GM23338 (cell line): ENCODE measurements around the gene APC2. TPM values are rescaled to one million over a fixed set of nuclear protein-coding genes. Genes with fewer than 3 reads are reported as not detected.
A peak's percentile ranks its signal among the peaks of the same experiment; 100 is the strongest.

ENCODE experiments used
- ATAC-seq: fragments of 200-7000 bp; cut with Tn5 transposase; 3 replicates; pipeline ENCODE4 v1.9.1; 2020
- DNase-seq: peaks from one replicate; pipeline ENCODE4 v3.0.0-alpha.2; 2015; ENCODE audit warnings: low spot score
- H2AFZ ChIP-seq: fragments of 200-600 bp; sonication (generic); 2 replicates; pipeline ENCODE4 v1.8.0; 2016; ENCODE audit warnings: antibody characterized with exemption, mild to moderate bottlenecking, moderate library complexity
- H3F3A ChIP-seq: fragments of 200-600 bp; sonication (generic); replicated peaks from 2 replicates; pipeline ENCODE4 v1.8.0; 2017; ENCODE audit warnings: antibody characterized with exemption, mixed run types, low read depth
- H3K27ac ChIP-seq: fragments of 200-600 bp; sonication (generic); 2 replicates; pipeline ENCODE4 v1.6.1; 2016; ENCODE audit warnings: low read depth
- H3K27me3 ChIP-seq: fragments of 200-600 bp; sonication (generic); 2 replicates; pipeline ENCODE4 v1.8.0; 2016; ENCODE audit warnings: mild to moderate bottlenecking, mixed run types, moderate library complexity; ENCODE audit not compliant: insufficient read depth
- H3K36me3 ChIP-seq: fragments of 200-600 bp; sonication (generic); 2 replicates; pipeline ENCODE4 v1.8.0; 2016; ENCODE audit warnings: mild to moderate bottlenecking; ENCODE audit not compliant: insufficient read depth
- H3K4me1 ChIP-seq: fragments of 200-600 bp; sonication (generic); 2 replicates; pipeline ENCODE4 v1.8.0; 2016; ENCODE audit warnings: mild to moderate bottlenecking, moderate library complexity; ENCODE audit not compliant: insufficient read depth
- H3K4me2 ChIP-seq: fragments of 200-600 bp; sonication (generic); 2 replicates; pipeline ENCODE4 v1.7.1; 2017; ENCODE audit warnings: mixed run types
- H3K4me3 ChIP-seq: fragments of 200-600 bp; sonication (generic); 2 replicates; pipeline ENCODE4 v1.6.1; 2016; ENCODE audit warnings: mixed run types
- H3K79me2 ChIP-seq: fragments of 200-600 bp; sonication (generic); replicated peaks from 2 replicates; pipeline ENCODE4 v1.8.0; 2017; ENCODE audit warnings: mild to moderate bottlenecking; ENCODE audit not compliant: insufficient read depth
- H3K9me2 ChIP-seq: fragments of 200-600 bp; sonication (generic); 2 replicates; pipeline ENCODE4 v1.8.0; 2017; ENCODE audit not compliant: insufficient read depth
- H4K20me1 ChIP-seq: fragments of 200-600 bp; sonication (generic); replicated peaks from 2 replicates; pipeline ENCODE4 v1.8.0; 2017; ENCODE audit warnings: mild to moderate bottlenecking; ENCODE audit not compliant: insufficient read depth
- H3K27ac Mint-ChIP-seq: 2 replicates; pipeline ENCODE4 v1.8.0; 2020; ENCODE audit warnings: inconsistent platforms, mild to moderate bottlenecking, moderate library complexity, mixed read lengths
- H3K27me3 Mint-ChIP-seq: 3 replicates; pipeline ENCODE4 v1.8.0; 2022; ENCODE audit warnings: low read depth, mild to moderate bottlenecking, moderate library complexity, mixed read lengths, inconsistent platforms; ENCODE audit not compliant: insufficient read depth, poor library complexity
- H3K36me3 Mint-ChIP-seq: 3 replicates; pipeline ENCODE4 v1.8.0; 2021; ENCODE audit warnings: low read depth, mild to moderate bottlenecking, inconsistent platforms, moderate library complexity, mixed read lengths
- H3K4me1 Mint-ChIP-seq: 3 replicates; pipeline ENCODE4 v1.8.0; 2020; ENCODE audit warnings: mild to moderate bottlenecking, inconsistent platforms, mixed read lengths
- H3K4me3 Mint-ChIP-seq: 3 replicates; pipeline ENCODE4 v1.8.0; 2021; ENCODE audit warnings: moderate library complexity, mild to moderate bottlenecking, inconsistent platforms, mixed read lengths
- H3K9me3 Mint-ChIP-seq: 3 replicates; pipeline ENCODE4 v1.8.0; 2020; ENCODE audit warnings: moderate library complexity, mild to moderate bottlenecking, inconsistent platforms, mixed read lengths
- CREB1 ChIP-seq: fragments of 250-450 bp; sonication (Bioruptor Pico); IDR thresholded peaks from 2 replicates; pipeline ENCODE4 v1.5.0; 2020; ENCODE audit warnings: low read depth, mild to moderate bottlenecking, moderate library complexity
- ETS1 ChIP-seq: IDR thresholded peaks from 2 replicates; pipeline ENCODE4 v1.6.1; 2016; ENCODE audit warnings: antibody characterized with exemption
- EZH2 ChIP-seq: fragments of 200-600 bp; sonication (generic); IDR thresholded peaks from one replicate; pipeline ENCODE4 v1.8.0; 2017; ENCODE audit warnings: antibody characterized with exemption, mild to moderate bottlenecking, low read depth; ENCODE audit not compliant: unreplicated experiment
- EZH2phosphoT487 ChIP-seq: fragments of 200-600 bp; sonication (generic); IDR thresholded peaks from one replicate; pipeline ENCODE4 v1.8.1; 2018; ENCODE audit warnings: antibody characterized with exemption; ENCODE audit not compliant: unreplicated experiment
- JUNB ChIP-seq: IDR thresholded peaks from one replicate; pipeline ENCODE4 v1.6.1; 2016; ENCODE audit warnings: antibody characterized with exemption; ENCODE audit not compliant: unreplicated experiment
- NANOG ChIP-seq: IDR thresholded peaks from 2 replicates; pipeline ENCODE4 v1.6.1; 2016; ENCODE audit warnings: antibody characterized with exemption, borderline replicate concordance
- POLR2AphosphoS5 ChIP-seq: IDR thresholded peaks from 2 replicates; pipeline ENCODE4 v1.6.1; 2016; ENCODE audit warnings: antibody characterized with exemption, low read depth
- STAT1 ChIP-seq: IDR thresholded peaks from one replicate; pipeline ENCODE4 v1.6.1; 2016; ENCODE audit warnings: antibody characterized with exemption; ENCODE audit not compliant: unreplicated experiment
- ZNF114 ChIP-seq: fragments of 250-450 bp; sonication (Bioruptor Pico); IDR thresholded peaks from 2 replicates; pipeline ENCODE4 v1.5.0; 2020; ENCODE audit warnings: mild to moderate bottlenecking, moderate library complexity
- ZNF331 ChIP-seq: fragments of 250-450 bp; sonication (Bioruptor Pico); IDR thresholded peaks from 2 replicates; pipeline ENCODE4 v1.5.0; 2020; ENCODE audit warnings: low read depth, mild to moderate bottlenecking, moderate library complexity
- polyA plus RNA-seq: library from polyadenylated mRNA; unstranded; fragments of >200 nt; fragmentation: Nextera tagmentation; extraction: Ambion mirVana; gene quantifications from 2 replicates; pipeline ENCODE4 v1.2.1, GENCODE V29; 2016
- total RNA-seq: library from RNA; depleted of rRNA; stranded (reverse); fragments of >200 nt; shearing (Covaris generic); gene quantifications from 2 replicates; pipeline ENCODE4 v1.2.3, GENCODE V29; 2014
- TF ChIP-seq, protein P1 (sequence below): IDR thresholded peaks from one replicate; pipeline ENCODE4 v1.6.1; 2018; ENCODE audit warnings: antibody characterized with exemption; ENCODE audit not compliant: unreplicated experiment
- TF ChIP-seq, protein P2 (sequence below), 2 experiments: fragments of 200-600 bp in 1 of 2; sonication (generic) in 1 of 2; conservative IDR thresholded peaks; 2 replicates each; pipeline versions ENCODE4 v1.5.1 to v1.6.1; 2016 to 2017; ENCODE audit warnings: antibody characterized with exemption in 2 of 2, low read depth in 2 of 2, mild to moderate bottlenecking in 2 of 2, moderate library complexity in 1 of 2
- TF ChIP-seq, protein P3 (sequence below): fragments of 250-450 bp; sonication (Bioruptor Pico); IDR thresholded peaks from 2 replicates; pipeline ENCODE4 v1.5.0; 2020; ENCODE audit warnings: mild to moderate bottlenecking, moderate library complexity

Gene APC2
- total and polyA plus RNA-seq, 2 experiments from 2014 or later: 1.4 to 18.3 TPM

- Histone ChIP-seq H3K9me2 (no peaks in the 10 kb centered on the region), H3K36me3 (no peaks in the 10 kb centered on the region), H3K4me2 (peak overlapping the region; percentile 71), H3F3A (0 out of 2 replicates have a peak, but pooled peaks cover 8% of the 10 kb centered on the region), H4K20me1 (no peaks in the 10 kb centered on the region), H3K4me1 (0 out of 2 replicates have a peak, but pooled peaks cover 5% of the 10 kb centered on the region), H3K27ac (no peak overlapping the region), H3K4me3 (peak overlapping the region; percentile 43), H3K27me3 (peaks cover 13% of the 10 kb centered on the region), H3K79me2 (no peaks in the 10 kb centered on the region), H2AFZ (peak overlapping the region; percentile 90)
- no peaks in the 10 kb centered on the region; the same call in 2 of the 3 replicates for H3K36me3 Mint-ChIP-seq
- TF ChIP-seq JUNB (no peak), EZH2phosphoT487 (no peak), ETS1 (no peak), POLR2AphosphoS5 (no peak), ZNF114 (CRISPR knock-in tag) (no peak), EZH2 (no peak), STAT1 (no peak), ZNF331 (CRISPR knock-in tag) (no peak), NANOG (no peak), CREB1 (CRISPR knock-in tag) (peak; percentile 78)
- TF ChIP-seq, protein P1, sequence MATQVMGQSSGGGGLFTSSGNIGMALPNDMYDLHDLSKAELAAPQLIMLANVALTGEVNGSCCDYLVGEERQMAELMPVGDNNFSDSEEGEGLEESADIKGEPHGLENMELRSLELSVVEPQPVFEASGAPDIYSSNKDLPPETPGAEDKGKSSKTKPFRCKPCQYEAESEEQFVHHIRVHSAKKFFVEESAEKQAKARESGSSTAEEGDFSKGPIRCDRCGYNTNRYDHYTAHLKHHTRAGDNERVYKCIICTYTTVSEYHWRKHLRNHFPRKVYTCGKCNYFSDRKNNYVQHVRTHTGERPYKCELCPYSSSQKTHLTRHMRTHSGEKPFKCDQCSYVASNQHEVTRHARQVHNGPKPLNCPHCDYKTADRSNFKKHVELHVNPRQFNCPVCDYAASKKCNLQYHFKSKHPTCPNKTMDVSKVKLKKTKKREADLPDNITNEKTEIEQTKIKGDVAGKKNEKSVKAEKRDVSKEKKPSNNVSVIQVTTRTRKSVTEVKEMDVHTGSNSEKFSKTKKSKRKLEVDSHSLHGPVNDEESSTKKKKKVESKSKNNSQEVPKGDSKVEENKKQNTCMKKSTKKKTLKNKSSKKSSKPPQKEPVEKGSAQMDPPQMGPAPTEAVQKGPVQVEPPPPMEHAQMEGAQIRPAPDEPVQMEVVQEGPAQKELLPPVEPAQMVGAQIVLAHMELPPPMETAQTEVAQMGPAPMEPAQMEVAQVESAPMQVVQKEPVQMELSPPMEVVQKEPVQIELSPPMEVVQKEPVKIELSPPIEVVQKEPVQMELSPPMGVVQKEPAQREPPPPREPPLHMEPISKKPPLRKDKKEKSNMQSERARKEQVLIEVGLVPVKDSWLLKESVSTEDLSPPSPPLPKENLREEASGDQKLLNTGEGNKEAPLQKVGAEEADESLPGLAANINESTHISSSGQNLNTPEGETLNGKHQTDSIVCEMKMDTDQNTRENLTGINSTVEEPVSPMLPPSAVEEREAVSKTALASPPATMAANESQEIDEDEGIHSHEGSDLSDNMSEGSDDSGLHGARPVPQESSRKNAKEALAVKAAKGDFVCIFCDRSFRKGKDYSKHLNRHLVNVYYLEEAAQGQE: no peak
- TF ChIP-seq, protein P2, sequence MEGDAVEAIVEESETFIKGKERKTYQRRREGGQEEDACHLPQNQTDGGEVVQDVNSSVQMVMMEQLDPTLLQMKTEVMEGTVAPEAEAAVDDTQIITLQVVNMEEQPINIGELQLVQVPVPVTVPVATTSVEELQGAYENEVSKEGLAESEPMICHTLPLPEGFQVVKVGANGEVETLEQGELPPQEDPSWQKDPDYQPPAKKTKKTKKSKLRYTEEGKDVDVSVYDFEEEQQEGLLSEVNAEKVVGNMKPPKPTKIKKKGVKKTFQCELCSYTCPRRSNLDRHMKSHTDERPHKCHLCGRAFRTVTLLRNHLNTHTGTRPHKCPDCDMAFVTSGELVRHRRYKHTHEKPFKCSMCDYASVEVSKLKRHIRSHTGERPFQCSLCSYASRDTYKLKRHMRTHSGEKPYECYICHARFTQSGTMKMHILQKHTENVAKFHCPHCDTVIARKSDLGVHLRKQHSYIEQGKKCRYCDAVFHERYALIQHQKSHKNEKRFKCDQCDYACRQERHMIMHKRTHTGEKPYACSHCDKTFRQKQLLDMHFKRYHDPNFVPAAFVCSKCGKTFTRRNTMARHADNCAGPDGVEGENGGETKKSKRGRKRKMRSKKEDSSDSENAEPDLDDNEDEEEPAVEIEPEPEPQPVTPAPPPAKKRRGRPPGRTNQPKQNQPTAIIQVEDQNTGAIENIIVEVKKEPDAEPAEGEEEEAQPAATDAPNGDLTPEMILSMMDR (conservative IDR thresholded peaks at IDR 0.05; ENCODE audit: low read depth in 2 of 2): peak; percentile 63 to 85
- TF ChIP-seq, protein P3, sequence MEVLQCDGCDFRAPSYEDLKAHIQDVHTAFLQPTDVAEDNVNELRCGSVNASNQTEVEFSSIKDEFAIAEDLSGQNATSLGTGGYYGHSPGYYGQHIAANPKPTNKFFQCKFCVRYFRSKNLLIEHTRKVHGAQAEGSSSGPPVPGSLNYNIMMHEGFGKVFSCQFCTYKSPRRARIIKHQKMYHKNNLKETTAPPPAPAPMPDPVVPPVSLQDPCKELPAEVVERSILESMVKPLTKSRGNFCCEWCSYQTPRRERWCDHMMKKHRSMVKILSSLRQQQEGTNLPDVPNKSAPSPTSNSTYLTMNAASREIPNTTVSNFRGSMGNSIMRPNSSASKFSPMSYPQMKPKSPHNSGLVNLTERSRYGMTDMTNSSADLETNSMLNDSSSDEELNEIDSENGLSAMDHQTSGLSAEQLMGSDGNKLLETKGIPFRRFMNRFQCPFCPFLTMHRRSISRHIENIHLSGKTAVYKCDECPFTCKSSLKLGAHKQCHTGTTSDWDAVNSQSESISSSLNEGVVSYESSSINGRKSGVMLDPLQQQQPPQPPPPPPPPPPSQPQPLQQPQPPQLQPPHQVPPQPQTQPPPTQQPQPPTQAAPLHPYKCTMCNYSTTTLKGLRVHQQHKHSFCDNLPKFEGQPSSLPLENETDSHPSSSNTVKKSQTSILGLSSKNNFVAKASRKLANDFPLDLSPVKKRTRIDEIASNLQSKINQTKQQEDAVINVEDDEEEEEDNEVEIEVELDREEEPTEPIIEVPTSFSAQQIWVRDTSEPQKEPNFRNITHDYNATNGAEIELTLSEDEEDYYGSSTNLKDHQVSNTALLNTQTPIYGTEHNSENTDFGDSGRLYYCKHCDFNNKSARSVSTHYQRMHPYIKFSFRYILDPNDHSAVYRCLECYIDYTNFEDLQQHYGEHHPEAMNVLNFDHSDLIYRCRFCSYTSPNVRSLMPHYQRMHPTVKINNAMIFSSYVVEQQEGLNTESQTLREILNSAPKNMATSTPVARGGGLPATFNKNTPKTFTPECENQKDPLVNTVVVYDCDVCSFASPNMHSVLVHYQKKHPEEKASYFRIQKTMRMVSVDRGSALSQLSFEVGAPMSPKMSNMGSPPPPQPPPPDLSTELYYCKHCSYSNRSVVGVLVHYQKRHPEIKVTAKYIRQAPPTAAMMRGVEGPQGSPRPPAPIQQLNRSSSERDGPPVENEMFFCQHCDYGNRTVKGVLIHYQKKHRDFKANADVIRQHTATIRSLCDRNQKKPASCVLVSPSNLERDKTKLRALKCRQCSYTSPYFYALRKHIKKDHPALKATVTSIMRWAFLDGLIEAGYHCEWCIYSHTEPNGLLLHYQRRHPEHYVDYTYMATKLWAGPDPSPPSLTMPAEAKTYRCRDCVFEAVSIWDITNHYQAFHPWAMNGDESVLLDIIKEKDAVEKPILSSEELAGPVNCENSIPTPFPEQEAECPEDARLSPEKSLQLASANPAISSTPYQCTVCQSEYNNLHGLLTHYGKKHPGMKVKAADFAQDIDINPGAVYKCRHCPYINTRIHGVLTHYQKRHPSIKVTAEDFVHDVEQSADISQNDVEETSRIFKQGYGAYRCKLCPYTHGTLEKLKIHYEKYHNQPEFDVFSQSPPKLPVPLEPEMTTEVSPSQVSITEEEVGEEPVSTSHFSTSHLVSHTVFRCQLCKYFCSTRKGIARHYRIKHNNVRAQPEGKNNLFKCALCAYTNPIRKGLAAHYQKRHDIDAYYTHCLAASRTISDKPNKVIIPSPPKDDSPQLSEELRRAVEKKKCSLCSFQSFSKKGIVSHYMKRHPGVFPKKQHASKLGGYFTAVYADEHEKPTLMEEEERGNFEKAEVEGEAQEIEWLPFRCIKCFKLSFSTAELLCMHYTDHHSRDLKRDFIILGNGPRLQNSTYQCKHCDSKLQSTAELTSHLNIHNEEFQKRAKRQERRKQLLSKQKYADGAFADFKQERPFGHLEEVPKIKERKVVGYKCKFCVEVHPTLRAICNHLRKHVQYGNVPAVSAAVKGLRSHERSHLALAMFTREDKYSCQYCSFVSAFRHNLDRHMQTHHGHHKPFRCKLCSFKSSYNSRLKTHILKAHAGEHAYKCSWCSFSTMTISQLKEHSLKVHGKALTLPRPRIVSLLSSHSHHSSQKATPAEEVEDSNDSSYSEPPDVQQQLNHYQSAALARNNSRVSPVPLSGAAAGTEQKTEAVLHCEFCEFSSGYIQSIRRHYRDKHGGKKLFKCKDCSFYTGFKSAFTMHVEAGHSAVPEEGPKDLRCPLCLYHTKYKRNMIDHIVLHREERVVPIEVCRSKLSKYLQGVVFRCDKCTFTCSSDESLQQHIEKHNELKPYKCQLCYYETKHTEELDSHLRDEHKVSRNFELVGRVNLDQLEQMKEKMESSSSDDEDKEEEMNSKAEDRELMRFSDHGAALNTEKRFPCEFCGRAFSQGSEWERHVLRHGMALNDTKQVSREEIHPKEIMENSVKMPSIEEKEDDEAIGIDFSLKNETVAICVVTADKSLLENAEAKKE (CRISPR knock-in tag): no peak
- peaks cover 31% of the 10 kb centered on the region for H3K27me3 Mint-ChIP-seq
- peaks cover 2% of the 10 kb centered on the region; the same call in 2 of the 3 replicates for H3K4me1 Mint-ChIP-seq
- ATAC-seq (peak; percentile 46), DNase-seq (peak; percentile 85)
- H3K27ac Mint-ChIP-seq: no peak overlapping the region
- H3K4me3 Mint-ChIP-seq: peak overlapping the region; percentile 55; the same call in 2 of the 3 replicates
- peaks cover 24% of the 10 kb centered on the region for H3K9me3 Mint-ChIP-seq
These were observed 53.4 kb downstream of the APC2 start for GRCh38 chr19:1503089-1503924.
